H9 (cell line): Measurements from ENCODE around the gene SLC28A3. TPM values are rescaled to one million over a fixed set of nuclear protein-coding genes. Genes with fewer than 3 reads are reported as not detected.

Experiments used
- DNase-seq: peaks from one replicate; pipeline ENCODE4 v3.0.0-alpha.2; 2017
- H2AFZ ChIP-seq: one replicate; pipeline ENCODE4 v1.6.1; 2013; ENCODE audit warnings: mild to moderate bottlenecking, low read length, control low read depth, moderate library complexity
- H2AK5ac ChIP-seq: 2 replicates; pipeline ENCODE4 v1.6.1; 2013; ENCODE audit warnings: low read length, control low read depth, mixed read lengths; ENCODE audit not compliant: insufficient read length
- H2BK120ac ChIP-seq: one replicate; pipeline ENCODE4 v1.6.1; 2013; ENCODE audit warnings: low read depth, mild to moderate bottlenecking, low read length, control low read depth, inconsistent platforms; ENCODE audit not compliant: poor library complexity, severe bottlenecking
- H2BK12ac ChIP-seq: 2 replicates; pipeline ENCODE4 v1.6.1; 2013; ENCODE audit warnings: low read length, control low read depth, mixed read lengths, low read depth; ENCODE audit not compliant: insufficient read length
- H2BK15ac ChIP-seq: 2 replicates; pipeline ENCODE4 v1.6.1; 2013; ENCODE audit warnings: low read depth, low read length, control low read depth
- H2BK20ac ChIP-seq: one replicate; pipeline ENCODE4 v1.6.1; 2013; ENCODE audit warnings: low read depth, mild to moderate bottlenecking, low read length, control low read depth, inconsistent platforms; ENCODE audit not compliant: poor library complexity, severe bottlenecking
- H2BK5ac ChIP-seq: 2 replicates; pipeline ENCODE4 v1.6.1; 2013; ENCODE audit warnings: low read length, control low read depth, mixed read lengths; ENCODE audit not compliant: insufficient read length
- H3K14ac ChIP-seq: 2 replicates; pipeline ENCODE4 v1.6.1; 2013; ENCODE audit warnings: low read length, control low read depth; ENCODE audit not compliant: insufficient read depth
- H3K18ac ChIP-seq: 2 replicates; pipeline ENCODE4 v1.6.1; 2013; ENCODE audit warnings: low read depth, mild to moderate bottlenecking, mixed read lengths, low read length, control low read depth; ENCODE audit not compliant: insufficient read length
- H3K23ac ChIP-seq: 2 replicates; pipeline ENCODE4 v1.6.1; 2013; ENCODE audit warnings: low read length, control low read depth, mixed read lengths, low read depth; ENCODE audit not compliant: insufficient read length
- H3K23me2 ChIP-seq: 2 replicates; pipeline ENCODE4 v1.6.1; 2013; ENCODE audit warnings: low read depth, mild to moderate bottlenecking, mixed read lengths, low read length, control low read depth; ENCODE audit not compliant: insufficient read length, poor library complexity, severe bottlenecking
- H3K27ac ChIP-seq: 2 replicates; pipeline ENCODE4 v1.5.1; 2013; ENCODE audit warnings: low read length, control low read depth, mixed read lengths, low read depth; ENCODE audit not compliant: insufficient read length
- H3K27me3 ChIP-seq: 2 replicates; pipeline ENCODE4 v1.6.1; 2013; ENCODE audit warnings: low read length, control low read depth, inconsistent platforms; ENCODE audit not compliant: insufficient read depth
- H3K4ac ChIP-seq: 2 replicates; pipeline ENCODE4 v1.6.1; 2013; ENCODE audit warnings: low read depth, mild to moderate bottlenecking, control low read depth, inconsistent platforms, low read length, moderate library complexity
- H3K4me1 ChIP-seq: 2 replicates; pipeline ENCODE4 v1.6.1; 2013; ENCODE audit warnings: low read length, control low read depth, inconsistent platforms; ENCODE audit not compliant: insufficient read depth
- H3K4me2 ChIP-seq: 2 replicates; pipeline ENCODE4 v1.6.1; 2013; ENCODE audit warnings: low read length, control low read depth, mixed read lengths; ENCODE audit not compliant: insufficient read length, insufficient read depth
- H3K56ac ChIP-seq: 2 replicates; pipeline ENCODE4 v1.6.1; 2013; ENCODE audit warnings: low read depth, mild to moderate bottlenecking, mixed read lengths, low read length, control low read depth; ENCODE audit not compliant: insufficient read length
- H3K79me1 ChIP-seq: 2 replicates; pipeline ENCODE4 v1.6.1; 2013; ENCODE audit warnings: low read depth, mild to moderate bottlenecking, moderate library complexity, low read length, control low read depth, inconsistent platforms; ENCODE audit not compliant: insufficient read depth, poor library complexity, severe bottlenecking
- H3K79me2 ChIP-seq: 2 replicates; pipeline ENCODE4 v1.6.1; 2013; ENCODE audit warnings: low read length, control low read depth, inconsistent platforms; ENCODE audit not compliant: insufficient read depth
- H3K9ac ChIP-seq: 2 replicates; pipeline ENCODE4 v1.6.1; 2013; ENCODE audit warnings: low read length, control low read depth, mixed read lengths; ENCODE audit not compliant: insufficient read length; ENCODE audit errors: extremely low read depth
- H3K9me3 ChIP-seq: one replicate; pipeline ENCODE4 v1.6.1; 2013; ENCODE audit warnings: low read depth, low read length, inconsistent platforms; ENCODE audit not compliant: control insufficient read depth
- H3T11ph ChIP-seq: one replicate; pipeline ENCODE4 v1.6.1; 2013; ENCODE audit warnings: mild to moderate bottlenecking, low read length, control low read depth, inconsistent platforms
- H4K20me1 ChIP-seq: one replicate; pipeline ENCODE4 v1.6.1; 2013; ENCODE audit not compliant: control insufficient read depth, insufficient read length, insufficient read depth
- H4K5ac ChIP-seq: 2 replicates; pipeline ENCODE4 v1.6.1; 2013; ENCODE audit warnings: low read depth, mild to moderate bottlenecking, mixed read lengths, low read length, control low read depth; ENCODE audit not compliant: insufficient read length
- H4K8ac ChIP-seq: replicated peaks from 2 replicates; pipeline ENCODE4 v1.6.1; 2013; ENCODE audit warnings: low read length, control low read depth, mixed read lengths, low read depth; ENCODE audit not compliant: insufficient read length
- H4K91ac ChIP-seq: 2 replicates; pipeline ENCODE4 v1.6.1; 2013; ENCODE audit warnings: low read depth, mild to moderate bottlenecking, moderate library complexity, mixed read lengths, low read length, control low read depth; ENCODE audit not compliant: insufficient read length
- H3K27ac Mint-ChIP-seq, 3 experiments: 2 replicates in 2 of 3; 3 replicates in 1 of 3; pipeline ENCODE4 v1.8.0; 2020 to 2021; ENCODE audit warnings: mixed read lengths in 3 of 3, mild to moderate bottlenecking in 1 of 3, moderate library complexity in 1 of 3
- H3K27me3 Mint-ChIP-seq: 2 replicates; pipeline ENCODE4 v1.8.0; 2021; ENCODE audit warnings: low read depth, mild to moderate bottlenecking, moderate library complexity, mixed read lengths
- H3K36me3 Mint-ChIP-seq, 3 experiments: 2 replicates in 2 of 3; 3 replicates in 1 of 3; pipeline ENCODE4 v1.8.0; 2020 to 2021; ENCODE audit warnings: low read depth in 3 of 3, mixed read lengths in 3 of 3; ENCODE audit not compliant: insufficient read depth in 1 of 3
- H3K4me1 Mint-ChIP-seq, 2 experiments: 2 replicates each; pipeline ENCODE4 v1.8.0; 2020; ENCODE audit warnings: mixed read lengths in 2 of 2
- H3K4me3 Mint-ChIP-seq, 2 experiments: 2 replicates in 1 of 2; 3 replicates in 1 of 2; pipeline ENCODE4 v1.8.0; 2020 to 2021; ENCODE audit warnings: mild to moderate bottlenecking in 2 of 2, mixed read lengths in 2 of 2, moderate library complexity in 1 of 2
- H3K9me3 Mint-ChIP-seq, 2 experiments: 2 replicates in 1 of 2; 3 replicates in 1 of 2; pipeline ENCODE4 v1.8.0; 2020; ENCODE audit warnings: mild to moderate bottlenecking in 2 of 2, mixed read lengths in 2 of 2, moderate library complexity in 1 of 2
- CTCF ChIP-seq: fragments of 200-600 bp; sonication (generic); conservative IDR thresholded peaks from 3 replicates; pipeline ENCODE4 v1.8.0; 2021; ENCODE audit warnings: antibody characterized with exemption, mild to moderate bottlenecking
- WGBS: extraction: QIAGEN DNeasy Blood & Tissue Kit; methylation state at CpG from one replicate; pipeline ENCODE4 v1.1.7; 2013; ENCODE audit warnings: missing lambda C conversion rate, low lambda C conversion rate, mixed read lengths; ENCODE audit not compliant: insufficient read length; ENCODE audit errors: extremely low coverage; 5-methylcytosine and 5-hydroxymethylcytosine counted together
- total RNA-seq: library from RNA; stranded (reverse); gene quantifications from 2 replicates; pipeline ENCODE4 v1.2.1, GENCODE V29; 2021

The SLC28A3 gene
- total RNA-seq, 1 experiment from 2014 or later, result not detected

GRCh38 chr9:84294241-84294950 is 46.2 kb downstream of the SLC28A3 start:
- no peak overlapping the region for H2BK15ac ChIP-seq
- H3K9me3 Mint-ChIP-seq, result no peaks in the 10 kb centered on the region
- H3K4me1 ChIP-seq, result peaks cover 6% of the 10 kb centered on the region; the same call in 1 of the 2 replicates
- no peak overlapping the region for H2BK12ac ChIP-seq
- peak; percentile 75 for TF ChIP-seq CTCF
- no peak overlapping the region for H3K27ac ChIP-seq
- H3K18ac ChIP-seq, result no peak overlapping the region
- peak; percentile 59 for DNase-seq
- no peak overlapping the region for H3K4me2 ChIP-seq
- H3K79me2 ChIP-seq, result no peaks in the 10 kb centered on the region
- H4K5ac ChIP-seq, result no peak overlapping the region
- H3K4me3 Mint-ChIP-seq, result no peak overlapping the region
- H3K14ac ChIP-seq, result no peak overlapping the region
- H3K23ac ChIP-seq, result no peak overlapping the region
- H3K4ac ChIP-seq, result no peak overlapping the region
- H3K23me2 ChIP-seq, result no peaks in the 10 kb centered on the region
- no peaks in the 10 kb centered on the region for H3K79me1 ChIP-seq
- H3K9me3 ChIP-seq, result no peaks in the 10 kb centered on the region
- H4K8ac ChIP-seq, result no peak overlapping the region
- no peaks in the 10 kb centered on the region; the same call in 1 of the 2 replicates for H3K27me3 Mint-ChIP-seq
- H2AK5ac ChIP-seq, result no peak overlapping the region
- H3K27me3 ChIP-seq, result no peaks in the 10 kb centered on the region; the same call in 1 of the 2 replicates
- H3K4me1 Mint-ChIP-seq, result peaks cover 9 to 12% of the 10 kb centered on the region in 2 experiments
- H2AFZ ChIP-seq, result no peak overlapping the region
- peak overlapping the region in 1 of 3 experiments; percentile 8; a peak in 1 of 7 replicates for H3K27ac Mint-ChIP-seq
- H3K56ac ChIP-seq, result no peak overlapping the region
- no CpG with 5 or more reads among the region's 5 CpGs for WGBS
- H3T11ph ChIP-seq, result no peak overlapping the region
- H2BK5ac ChIP-seq, result no peak overlapping the region
- H3K36me3 Mint-ChIP-seq, result no peaks in the 10 kb centered on the region; a peak in 1 of 7 replicates
- H2BK120ac ChIP-seq, result no peak overlapping the region
- no peak overlapping the region for H2BK20ac ChIP-seq
- H3K9ac ChIP-seq, result no peak overlapping the region
- no peaks in the 10 kb centered on the region for H4K20me1 ChIP-seq
- no peak overlapping the region for H4K91ac ChIP-seq
